Psoas muscle (tissue), 8 donors: ENCODE data around the gene PRR9. TPM values are rescaled to one million over a fixed set of nuclear protein-coding genes. Genes with fewer than 3 reads are reported as not detected.

Experiments used
- ATAC-seq, 4 donors: fragments of 200-7000 bp; cut with Tn5 transposase; one replicate each; pipeline ENCODE4 v1.9.1; 2020; ENCODE audit warnings: moderate library complexity in 3 of 4, mild to moderate bottlenecking in 2 of 4
- DNase-seq, 2 donors: peaks; one replicate each; pipeline ENCODE4 v3.0.0-alpha.2; 2020
- H3K27ac ChIP-seq: fragments of 200-600 bp; one replicate; pipeline ENCODE4 v1.8.0; 2022
- H3K27me3 ChIP-seq, 3 donors: fragments of 200-600 bp in 1 of 3; one replicate each; pipeline versions ENCODE4 v1.6.1 to v1.8.0; 2013 to 2022; ENCODE audit warnings: low read length in 2 of 3, mild to moderate bottlenecking in 2 of 3, moderate library complexity in 1 of 3; ENCODE audit not compliant: insufficient read depth in 3 of 3
- H3K36me3 ChIP-seq, 2 donors: fragments of 200-600 bp in 1 of 2; one replicate each; pipeline versions ENCODE4 v1.6.1 to v1.8.0; 2013 to 2022; ENCODE audit warnings: low read depth in 1 of 2, mild to moderate bottlenecking in 1 of 2, moderate library complexity in 1 of 2; ENCODE audit not compliant: insufficient read depth in 1 of 2
- H3K4me1 ChIP-seq: fragments of 200-600 bp; one replicate; pipeline ENCODE4 v1.8.0; 2022
- H3K4me3 ChIP-seq: fragments of 200-600 bp; one replicate; pipeline ENCODE4 v1.8.0; 2022; ENCODE audit warnings: mild to moderate bottlenecking
- H3K9me3 ChIP-seq: fragments of 200-600 bp; one replicate; pipeline ENCODE4 v1.8.0; 2022
- WGBS, 3 donors: extraction: QIAGEN DNeasy Blood & Tissue Kit; methylation state at CpG; one replicate each; pipeline versions ENCODE4 v1.1.6 to v1.1.7; 2013; 5-methylcytosine and 5-hydroxymethylcytosine counted together
- intact Hi-C, 2 donors: fragments of 100-400 bp; cut with DNase I; formaldehyde crosslinking; loops; one replicate each; pipeline versions ENCODE4 v1.11.0 to v1.14.2; 2022
- polyA plus RNA-seq, 3 donors: library from polyadenylated mRNA; stranded (reverse); fragments of 200-250 nt; gene quantifications; one replicate each; pipeline ENCODE4 v1.2.3, GENCODE V29; 2013
- total RNA-seq, 4 donors: library from RNA; stranded (reverse); fragmentation: NEBNext Ultra II Directional in 2 of 4; extraction: Animal tissue kit (Norgen Biotek cat#: 25700) in 2 of 4; gene quantifications; one replicate each; pipeline versions ENCODE4 v1.2.1 to v1.2.4, GENCODE V29; 2021 to 2023
- TF ChIP-seq, protein P1 (sequence below): fragments of 200-600 bp; IDR thresholded peaks from one replicate; pipeline ENCODE4 v1.8.0; 2022; ENCODE audit warnings: antibody characterized with exemption
- donor health status: healthy with polysubstance abuse.
- donor health status: DM: no; HTN: no; CAD: no; lungs with moderate emphysema.
- donor health status: Bipolar disorder and iron deficiency.
- donor health status: healthy.
- donor health status: DM: yes; HTN: yes; CAD: no.
- donor health status: DM: no; HTN: no; CAD: no.
- donor health status: DM: no; HTN: no; CAD: no.
- donor health status: DM: yes; HTN: yes; CAD: no.

The PRR9 gene
- total and polyA plus RNA-seq, 7 donors = 0.04 TPM; not detected in 6

DNA sequence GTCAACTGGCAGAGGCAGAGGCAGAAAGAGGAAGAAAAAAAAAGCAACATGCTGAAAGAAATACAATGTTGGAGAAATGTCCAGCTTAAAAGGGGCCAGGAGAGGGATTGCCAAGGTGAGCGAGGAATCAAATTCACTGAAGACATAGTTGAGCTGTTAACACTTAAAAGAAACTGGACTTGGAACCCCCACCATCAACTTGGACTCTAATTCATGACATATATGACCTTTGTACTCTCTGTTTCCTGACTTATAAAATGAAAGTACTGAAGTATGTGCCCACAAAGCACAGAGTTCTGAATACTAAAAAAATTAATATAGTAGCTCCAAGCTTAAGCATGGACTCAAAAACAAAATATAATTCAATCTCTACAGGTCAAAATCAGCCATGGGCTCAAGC lies 16.1 kb downstream of the PRR9 start:
- Histone ChIP-seq H3K9me3 (no peaks in the 10 kb centered on the region), H3K27me3 (peaks cover 0 to 4% (median 3%) of the 10 kb centered on the region in 3 donors), H3K27ac (no peak overlapping the region), H3K36me3 (no peaks in the 10 kb centered on the region), H3K4me1 (no peaks in the 10 kb centered on the region), H3K4me3 (no peak overlapping the region)
- TF ChIP-seq, protein P1, sequence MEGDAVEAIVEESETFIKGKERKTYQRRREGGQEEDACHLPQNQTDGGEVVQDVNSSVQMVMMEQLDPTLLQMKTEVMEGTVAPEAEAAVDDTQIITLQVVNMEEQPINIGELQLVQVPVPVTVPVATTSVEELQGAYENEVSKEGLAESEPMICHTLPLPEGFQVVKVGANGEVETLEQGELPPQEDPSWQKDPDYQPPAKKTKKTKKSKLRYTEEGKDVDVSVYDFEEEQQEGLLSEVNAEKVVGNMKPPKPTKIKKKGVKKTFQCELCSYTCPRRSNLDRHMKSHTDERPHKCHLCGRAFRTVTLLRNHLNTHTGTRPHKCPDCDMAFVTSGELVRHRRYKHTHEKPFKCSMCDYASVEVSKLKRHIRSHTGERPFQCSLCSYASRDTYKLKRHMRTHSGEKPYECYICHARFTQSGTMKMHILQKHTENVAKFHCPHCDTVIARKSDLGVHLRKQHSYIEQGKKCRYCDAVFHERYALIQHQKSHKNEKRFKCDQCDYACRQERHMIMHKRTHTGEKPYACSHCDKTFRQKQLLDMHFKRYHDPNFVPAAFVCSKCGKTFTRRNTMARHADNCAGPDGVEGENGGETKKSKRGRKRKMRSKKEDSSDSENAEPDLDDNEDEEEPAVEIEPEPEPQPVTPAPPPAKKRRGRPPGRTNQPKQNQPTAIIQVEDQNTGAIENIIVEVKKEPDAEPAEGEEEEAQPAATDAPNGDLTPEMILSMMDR = no peak
- intact Hi-C loops = no loop called here
- WGBS, 3 donors = 68 to 78% (median 70%) methylated on average over 1 of the region's 1 CpG
- DNase-seq = no peak
- ATAC-seq = no peak

DNA sequence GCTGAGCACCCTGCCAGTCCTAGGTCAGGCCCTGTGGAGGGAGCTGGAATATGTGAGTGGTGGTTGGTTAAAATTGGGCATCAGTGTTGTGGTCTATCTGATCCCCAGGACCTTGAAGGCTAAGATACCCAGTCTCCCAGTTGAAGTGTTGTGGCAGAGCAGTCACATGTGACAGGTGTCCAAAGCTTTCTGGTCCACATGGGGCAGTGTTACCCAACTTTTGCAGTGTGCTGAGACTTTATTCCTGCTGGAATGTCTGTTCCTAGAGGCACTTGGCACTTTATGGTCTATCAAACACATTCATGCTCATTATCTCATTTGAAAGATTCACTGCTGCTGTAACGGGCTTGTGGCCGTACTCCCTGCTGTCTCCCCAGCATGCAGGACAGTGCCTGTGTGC lies 21.1 kb downstream of the PRR9 start:
- ATAC-seq = no peak

DNA sequence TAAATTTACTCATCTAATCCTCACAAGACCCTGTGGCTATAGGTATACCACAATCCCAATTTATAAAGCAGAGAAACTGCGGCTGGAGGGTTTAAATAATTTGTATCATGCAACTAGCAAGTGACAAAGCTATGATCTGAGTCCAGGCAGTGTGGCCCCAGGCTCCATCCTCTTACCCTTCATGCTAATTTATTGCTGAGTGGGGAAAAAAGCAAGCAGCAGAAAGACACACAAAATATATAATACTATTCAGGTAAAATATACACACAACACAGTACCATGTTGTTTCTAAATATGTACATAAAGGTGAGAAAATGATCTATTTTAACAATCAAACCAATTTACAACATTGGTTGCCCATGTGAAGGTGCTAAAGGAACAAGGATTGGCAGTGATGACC lies 24.8 kb downstream of the PRR9 start:
- Histone ChIP-seq H3K4me3 (no peak overlapping the region), H3K36me3 (no peaks in the 10 kb centered on the region), H3K9me3 (no peaks in the 10 kb centered on the region), H3K4me1 (no peaks in the 10 kb centered on the region), H3K27ac (no peak overlapping the region), H3K27me3 (peaks cover 0 to 4% (median 3%) of the 10 kb centered on the region in 3 donors)
- DNase-seq (no peak), ATAC-seq (no peak)
- WGBS, 3 donors = 71 to 79% (median 75%) methylated on average over 1 of the region's 1 CpG
- intact Hi-C loops = no loop called here
- TF ChIP-seq, protein P1 = no peak

More for the DNA sequence above, 21.1 kb downstream of the PRR9 start:
- Histone ChIP-seq H3K27ac (no peak overlapping the region), H3K4me3 (no peak overlapping the region), H3K4me1 (no peaks in the 10 kb centered on the region), H3K27me3 (peaks cover 0 to 3% (median 0%) of the 10 kb centered on the region in 3 donors), H3K9me3 (no peaks in the 10 kb centered on the region), H3K36me3 (no peaks in the 10 kb centered on the region)
- TF ChIP-seq, protein P1 = no peak
- 25 to 33% (median 27%) methylated on average over 2 of the region's 2 CpGs for WGBS, 3 donors
- intact Hi-C loops = no loop called here
- DNase-seq = no peak

DNA sequence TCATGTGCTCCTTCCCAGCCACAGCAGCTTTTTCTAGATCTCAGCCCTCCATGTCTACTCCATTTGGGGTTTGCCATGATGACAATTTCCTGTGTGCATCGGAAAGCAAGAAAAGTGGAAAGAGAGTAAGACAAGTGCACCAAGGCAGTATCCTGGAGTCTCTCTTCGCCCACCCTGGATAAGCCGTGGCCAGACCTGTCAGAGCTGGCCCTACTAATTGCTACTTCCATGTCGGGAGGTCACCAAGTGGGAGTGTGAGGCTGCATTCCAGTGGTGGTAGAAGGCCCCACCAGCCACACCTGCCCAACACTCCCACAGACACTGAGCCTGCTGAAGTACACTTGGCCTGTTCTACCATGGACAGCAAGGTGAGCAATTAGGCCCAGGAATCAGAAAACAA lies 28.1 kb downstream of the PRR9 start:
- TF ChIP-seq, protein P1 = no peak
- 87 to 96% (median 94%) methylated on average over 4 of the region's 4 CpGs for WGBS, 3 donors
- H3K4me1 ChIP-seq = no peaks in the 10 kb centered on the region
- H3K9me3 ChIP-seq = no peaks in the 10 kb centered on the region
- H3K27me3 ChIP-seq = peaks cover 0 to 4% (median 0%) of the 10 kb centered on the region in 3 donors
- intact Hi-C loops = no loop called here
- ATAC-seq (no peak), DNase-seq (no peak)
- H3K4me3 ChIP-seq = no peak overlapping the region
- no peak overlapping the region for H3K27ac ChIP-seq
- no peaks in the 10 kb centered on the region for H3K36me3 ChIP-seq

DNA sequence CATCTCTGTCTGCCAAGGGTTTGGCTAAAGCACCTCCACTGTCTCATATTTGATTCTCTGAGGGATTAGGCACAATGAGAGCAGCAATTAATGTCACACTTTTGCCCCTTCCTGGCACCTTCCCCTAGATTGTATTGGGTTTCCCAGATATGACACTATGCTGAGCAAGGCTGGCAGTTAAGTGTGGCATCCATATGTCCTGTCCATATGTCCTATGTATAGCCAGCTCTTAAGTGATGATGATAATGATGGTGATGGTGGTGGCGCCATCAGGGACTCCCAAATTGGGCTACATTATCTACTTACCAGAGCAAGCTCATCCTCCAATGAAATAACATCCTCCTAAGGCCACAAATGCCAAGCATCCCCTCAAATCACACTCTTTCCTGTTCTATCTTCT lies 28.6 kb downstream of the PRR9 start:
- no peaks in the 10 kb centered on the region for H3K36me3 ChIP-seq
- TF ChIP-seq, protein P1 = no peak
- WGBS, 3 donors = 60 to 74% (median 63%) methylated on average over 1 of the region's 1 CpG

More for the DNA sequence above, 28.6 kb downstream of the PRR9 start:
- no peak overlapping the region for H3K4me3 ChIP-seq
- no peak for ATAC-seq
- no peaks in the 10 kb centered on the region for H3K4me1 ChIP-seq
- no peaks in the 10 kb centered on the region for H3K9me3 ChIP-seq
- no peak for DNase-seq
- intact Hi-C loops = no loop called here
- H3K27ac ChIP-seq = no peak overlapping the region
- peaks cover 0 to 4% (median 0%) of the 10 kb centered on the region in 3 donors for H3K27me3 ChIP-seq
